ENCODE data around the gene TMEM88.
"Not testable (repeated sequence)": the region's sequence is repeated elsewhere in the genome, so short reads cannot be mapped to it uniquely, and the experiment has no call there.

The TMEM88 gene

DNA sequence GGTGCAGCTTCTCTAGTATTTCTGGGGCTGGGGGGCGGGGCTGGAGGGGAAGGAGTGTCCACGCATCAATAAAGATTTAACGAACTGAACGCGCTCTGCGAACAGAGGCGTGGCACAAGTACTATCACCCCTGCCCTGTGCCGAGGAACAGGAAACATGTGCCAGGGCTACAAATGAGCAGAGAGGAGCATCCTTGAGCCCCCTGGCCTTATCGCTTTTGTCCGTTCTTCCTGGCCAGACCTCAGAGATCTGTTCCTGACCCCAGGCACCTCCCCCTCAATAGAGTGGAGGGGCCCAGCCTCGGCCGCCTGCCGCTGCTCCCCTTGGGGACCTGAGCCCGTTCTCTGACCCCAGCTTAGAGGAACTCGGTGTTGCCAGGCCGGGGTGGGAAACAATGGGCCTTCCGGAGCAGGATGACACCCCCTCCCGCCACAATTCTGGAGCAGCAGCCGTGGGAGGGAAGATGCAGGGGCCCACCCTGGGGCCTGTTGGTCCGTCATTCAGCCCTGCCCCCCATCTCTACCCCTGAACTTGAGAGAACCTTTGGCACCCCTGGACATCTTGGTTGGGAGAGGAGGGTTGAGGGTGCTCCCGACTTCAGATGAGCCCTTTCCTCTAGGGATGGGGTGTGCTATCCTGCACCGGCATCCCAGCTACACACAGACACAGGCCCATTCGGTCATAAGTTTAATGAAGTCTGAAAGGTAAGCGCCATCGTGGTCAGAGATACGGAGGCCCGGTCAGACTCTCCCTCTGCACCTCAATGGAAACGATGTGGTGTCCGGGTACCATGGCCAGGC is 1.3 kb downstream of the TMEM88 start:
- DNase-seq (ENCODE audit: low spot score) = peak; percentile 54

DNA sequence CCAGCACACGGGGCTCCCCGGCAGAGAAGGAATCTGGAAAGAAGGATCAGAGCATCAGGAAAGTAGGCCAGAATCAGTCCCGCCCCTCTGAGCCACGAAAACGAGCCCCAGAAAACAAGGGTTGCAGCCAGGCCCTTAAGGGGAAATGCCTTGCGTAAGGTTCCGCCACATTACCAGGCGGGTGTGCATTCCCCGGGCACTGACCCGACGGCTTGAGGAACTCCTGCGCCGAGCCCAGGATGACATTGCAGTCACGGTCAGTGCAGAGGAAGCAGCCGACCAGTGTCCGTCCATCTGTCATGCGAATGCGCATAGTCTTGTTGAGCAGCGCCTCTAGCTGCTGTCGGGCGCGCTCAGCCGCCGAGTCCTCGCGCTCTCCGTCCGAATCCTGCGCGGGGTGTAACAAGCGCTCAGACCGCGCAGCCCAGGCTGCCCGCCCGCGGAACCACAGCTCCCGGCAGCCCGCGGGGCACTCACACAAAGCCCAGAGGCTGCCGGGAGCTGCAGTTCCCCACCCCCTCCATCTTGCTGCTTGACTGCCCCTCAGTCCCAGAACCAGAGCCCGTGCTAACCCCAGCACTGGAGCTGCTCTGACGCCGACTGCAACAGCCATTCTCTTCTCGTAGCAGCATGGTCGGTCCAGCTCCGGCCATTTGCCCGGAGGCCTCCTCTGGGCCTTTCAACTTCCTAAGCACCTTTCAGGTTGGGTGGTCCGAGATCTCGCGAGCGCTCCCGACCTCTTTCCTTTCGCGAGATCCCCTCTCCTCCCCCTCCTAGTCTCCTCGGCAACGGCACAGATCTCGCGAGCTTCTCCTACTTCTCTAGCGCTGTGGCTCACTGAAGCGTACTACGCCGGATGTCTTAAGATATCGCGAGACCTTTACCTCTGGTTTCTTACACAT is 2.2 kb downstream of the TMEM88 start, which contains the start of gene NAA38:
NAA38 (minus strand) TSS at position 749 of the 902 bp plus-strand sequence; CDS start at position 653, 96 bp downstream.
- peak; percentile 97 for DNase-seq (ENCODE audit: low spot score)

- DNase-seq (ENCODE audit: low spot score) = peak; percentile 96
These were observed 3.1 kb downstream of the TMEM88 start, which contains the start of gene CYB5D1 for GRCh38 chr17:7857713-7858521. TSS of gene CYB5D1 (plus strand) at chr17:7858003. CDS start at chr17:7858135, 132 bp downstream.

- DNase-seq (ENCODE audit: low spot score) = peak; percentile 53
These were observed 3.6 kb downstream of the TMEM88 start for GRCh38 chr17:7858522-7858810.

DNA sequence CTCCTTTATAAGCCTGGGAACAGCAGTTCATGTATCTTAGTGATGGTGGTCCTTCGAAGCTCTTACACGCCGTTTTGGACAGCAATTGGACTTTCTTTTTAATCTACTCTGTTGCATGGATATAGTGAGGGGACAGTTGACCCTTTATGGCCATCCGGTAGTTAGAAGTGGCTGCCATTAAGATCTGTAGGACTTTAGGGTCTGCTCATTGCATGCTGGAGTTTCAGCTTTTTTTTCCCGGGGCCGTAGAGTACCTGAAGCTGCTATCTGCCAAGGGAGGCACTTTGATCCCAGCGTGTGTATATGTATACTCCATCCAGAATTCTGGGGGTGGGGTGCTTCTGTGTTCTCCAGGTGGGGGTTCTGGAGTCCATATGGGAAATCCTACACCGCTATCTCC is 4.2 kb downstream of the TMEM88 start:
- no peak for DNase-seq (ENCODE audit: low spot score)

DNA sequence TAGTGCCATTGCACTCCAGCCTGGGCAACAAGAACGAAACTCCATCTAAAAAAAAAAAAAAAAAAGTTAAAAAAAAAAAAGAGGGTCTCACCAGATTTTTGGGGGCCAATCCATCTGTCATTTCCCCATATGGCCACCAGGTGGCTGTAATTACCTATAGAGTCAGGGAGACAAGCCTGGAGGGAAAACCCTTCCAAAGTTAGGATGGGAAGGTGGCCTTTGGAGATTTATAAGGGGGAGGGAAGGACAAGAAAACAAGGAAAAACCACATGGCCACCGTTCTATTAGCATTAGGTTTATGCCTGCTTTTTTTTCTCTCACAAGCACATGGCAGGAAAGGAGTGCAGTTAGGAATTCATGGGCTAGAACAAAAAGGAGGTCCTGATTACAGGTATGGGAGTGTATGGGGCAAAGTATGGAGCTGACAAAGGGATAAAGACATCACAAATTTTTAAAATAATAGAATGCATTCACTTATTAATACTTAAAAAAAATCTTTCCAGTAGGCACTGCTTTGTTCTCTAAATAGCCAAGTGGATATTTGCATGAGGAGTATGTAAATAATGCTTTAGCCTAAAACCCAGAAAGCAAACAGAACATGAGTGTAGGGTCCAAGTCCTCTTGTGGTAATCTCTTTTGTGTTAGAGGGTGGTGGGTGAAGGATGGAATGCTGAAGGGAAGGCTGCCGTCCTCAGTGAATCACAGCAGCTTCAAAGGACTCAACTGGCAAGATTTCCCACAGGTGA is 8.0 kb downstream of the TMEM88 start:
- DNase-seq (ENCODE audit: low spot score) = peak; percentile 69

GRCh38 chr17:7864384-7864783 is 9.5 kb downstream of the TMEM88 start:
- not testable (repeated sequence) for DNase-seq (ENCODE audit: low spot score)

DNA sequence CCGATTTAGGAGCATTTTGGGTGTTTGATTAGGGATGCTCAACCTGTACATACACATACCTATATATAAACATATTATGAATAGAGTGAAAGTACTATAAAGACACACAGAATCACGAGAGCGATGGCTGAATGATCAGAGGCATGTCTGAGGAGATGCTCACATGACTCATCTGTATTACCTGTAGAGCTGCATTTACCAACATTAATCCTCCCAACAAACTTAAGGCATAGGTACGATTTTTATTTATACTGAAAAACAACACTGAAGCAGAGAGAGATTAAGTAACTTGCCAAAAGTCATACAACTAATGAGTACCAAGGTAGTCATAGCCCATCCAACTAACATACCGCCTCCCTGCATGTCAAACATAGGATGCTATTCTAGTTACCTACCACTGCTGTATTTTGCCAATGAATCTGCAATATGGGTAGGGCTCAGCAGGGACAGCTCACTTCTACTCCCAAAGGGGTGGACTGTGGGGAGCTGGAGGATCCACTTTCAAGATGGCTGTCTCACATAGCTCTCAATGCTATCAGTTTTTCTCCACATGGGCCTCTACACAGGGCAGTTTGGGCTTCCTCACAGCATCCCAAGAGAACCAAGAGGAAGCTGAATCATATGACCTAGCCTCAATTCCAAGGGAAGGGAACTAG is 10.3 kb downstream of the TMEM88 start:
- no peak for DNase-seq (ENCODE audit: low spot score)

GRCh38 chr17:7867881-7868329 is 13.0 kb downstream of the TMEM88 start:
- DNase-seq (ENCODE audit: low spot score) = no peak

GRCh38 chr17:7873051-7873450 is 18.2 kb downstream of the TMEM88 start:
- no peak for DNase-seq (ENCODE audit: low spot score)

- no peak for DNase-seq (ENCODE audit: low spot score)
These were observed 21.0 kb downstream of the TMEM88 start for GRCh38 chr17:7875804-7876370.

DNA sequence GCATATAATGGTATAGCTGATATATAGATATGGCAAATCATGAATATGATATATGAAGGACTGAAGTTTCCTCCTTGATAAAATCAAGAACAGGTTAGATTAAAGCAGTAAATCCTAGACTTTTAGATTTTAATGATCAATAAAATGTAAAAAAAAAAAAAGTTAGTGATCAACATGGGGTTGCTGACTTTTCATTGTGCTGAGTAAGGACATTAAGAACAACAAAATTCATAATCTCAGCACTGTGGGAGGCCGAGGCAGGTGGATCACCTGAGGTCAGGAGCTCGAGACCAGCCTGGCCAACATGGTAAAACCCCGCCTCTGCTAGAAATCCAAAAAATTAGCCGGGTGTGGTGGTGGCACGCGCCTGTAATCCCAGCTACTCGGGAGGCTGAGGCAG is 23.4 kb downstream of the TMEM88 start:
- no peak for DNase-seq (ENCODE audit: low spot score)

DNA sequence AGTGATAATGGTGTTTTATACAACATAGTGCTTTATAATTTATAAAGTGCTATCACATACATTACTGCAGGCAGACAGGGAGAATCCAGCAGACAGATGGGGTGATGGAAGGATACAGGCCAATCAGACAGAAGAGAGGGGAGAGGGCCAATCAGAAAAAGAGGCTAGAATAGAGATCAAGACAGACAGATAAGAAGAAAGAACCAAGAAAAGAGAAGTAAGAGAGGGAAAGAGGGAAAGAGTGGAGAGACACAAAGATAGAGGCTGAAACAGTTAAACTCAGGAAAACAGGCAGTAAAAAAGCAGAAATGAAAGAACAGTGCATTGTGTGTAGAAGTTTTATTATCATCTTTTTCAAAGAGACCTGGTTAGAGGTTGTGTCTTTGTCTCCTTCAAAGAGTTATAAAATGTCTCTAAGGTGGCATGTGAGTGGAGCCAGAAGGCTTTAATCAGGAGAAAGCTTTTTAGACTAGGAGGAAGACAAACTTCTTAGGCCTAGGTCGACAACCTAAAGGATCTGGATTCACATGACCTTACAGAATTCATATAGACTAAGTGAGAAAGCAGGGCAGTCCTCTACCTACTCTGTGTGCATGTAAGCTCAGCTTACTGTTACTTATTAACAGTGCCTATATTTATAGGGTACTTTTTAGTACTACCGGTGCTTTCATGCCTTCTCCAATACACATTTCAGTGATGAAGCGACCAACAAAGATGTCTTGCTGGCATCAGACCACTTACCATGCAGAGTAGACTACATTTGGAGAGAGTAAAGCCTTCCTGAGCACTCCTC is 25.4 kb downstream of the TMEM88 start:
- no peak for DNase-seq (ENCODE audit: low spot score)

GRCh38 chr17:7881276-7882054 is 26.6 kb downstream of the TMEM88 start:
- DNase-seq (ENCODE audit: low spot score) = peak; percentile 38

DNA sequence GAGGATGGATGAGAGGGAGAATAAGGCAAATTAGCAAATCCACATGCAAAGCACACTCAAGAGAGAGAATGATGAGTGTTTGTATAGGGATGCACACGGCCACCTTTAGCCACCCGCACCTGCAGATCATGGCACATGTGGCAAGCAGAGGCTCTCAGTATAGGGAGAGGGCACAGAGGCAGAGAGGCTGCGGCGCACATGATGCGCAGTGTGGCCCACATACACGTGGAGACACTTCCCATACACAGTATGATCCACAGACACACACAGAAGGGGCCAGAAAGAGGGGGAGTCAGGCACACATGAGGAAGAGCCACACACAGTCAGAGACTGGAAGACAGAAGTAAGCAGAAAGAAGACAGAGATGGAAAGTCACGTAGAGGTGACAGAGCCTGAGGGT is 27.2 kb downstream of the TMEM88 start:
- no peak for DNase-seq (ENCODE audit: low spot score)

GRCh38 chr17:7882629-7883028 is 27.8 kb downstream of the TMEM88 start:
- no peak for DNase-seq (ENCODE audit: low spot score)

DNA sequence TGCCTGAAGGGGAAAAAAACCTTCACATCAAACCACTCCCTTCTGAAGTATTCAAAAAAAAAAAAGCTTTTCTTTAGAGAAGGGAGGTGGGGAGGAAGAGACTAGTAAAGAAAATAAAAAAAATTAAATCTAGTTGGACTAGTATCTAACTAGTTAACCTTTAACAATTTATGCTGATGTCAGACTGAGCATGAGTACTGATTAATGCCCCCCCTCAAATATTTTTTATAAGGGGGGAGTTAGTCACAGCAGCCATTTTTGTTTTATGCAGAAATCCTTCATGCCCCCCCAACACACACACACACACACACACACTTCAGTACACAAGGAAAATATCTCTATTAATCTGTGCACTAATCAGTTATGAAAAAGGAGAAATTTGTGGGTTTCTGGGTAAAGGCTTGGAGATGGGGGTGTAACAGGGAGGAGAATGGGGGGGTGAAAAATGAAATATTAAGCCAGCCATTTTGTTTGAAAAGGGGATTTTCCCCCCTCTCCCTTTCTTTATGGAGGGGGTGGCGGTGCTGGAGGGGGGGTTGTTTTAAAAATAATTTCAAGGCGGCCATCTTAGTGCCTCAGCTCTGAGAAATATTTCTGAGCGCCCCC is 29.0 kb downstream of the TMEM88 start:
- DNase-seq (ENCODE audit: low spot score) = no peak

DNA sequence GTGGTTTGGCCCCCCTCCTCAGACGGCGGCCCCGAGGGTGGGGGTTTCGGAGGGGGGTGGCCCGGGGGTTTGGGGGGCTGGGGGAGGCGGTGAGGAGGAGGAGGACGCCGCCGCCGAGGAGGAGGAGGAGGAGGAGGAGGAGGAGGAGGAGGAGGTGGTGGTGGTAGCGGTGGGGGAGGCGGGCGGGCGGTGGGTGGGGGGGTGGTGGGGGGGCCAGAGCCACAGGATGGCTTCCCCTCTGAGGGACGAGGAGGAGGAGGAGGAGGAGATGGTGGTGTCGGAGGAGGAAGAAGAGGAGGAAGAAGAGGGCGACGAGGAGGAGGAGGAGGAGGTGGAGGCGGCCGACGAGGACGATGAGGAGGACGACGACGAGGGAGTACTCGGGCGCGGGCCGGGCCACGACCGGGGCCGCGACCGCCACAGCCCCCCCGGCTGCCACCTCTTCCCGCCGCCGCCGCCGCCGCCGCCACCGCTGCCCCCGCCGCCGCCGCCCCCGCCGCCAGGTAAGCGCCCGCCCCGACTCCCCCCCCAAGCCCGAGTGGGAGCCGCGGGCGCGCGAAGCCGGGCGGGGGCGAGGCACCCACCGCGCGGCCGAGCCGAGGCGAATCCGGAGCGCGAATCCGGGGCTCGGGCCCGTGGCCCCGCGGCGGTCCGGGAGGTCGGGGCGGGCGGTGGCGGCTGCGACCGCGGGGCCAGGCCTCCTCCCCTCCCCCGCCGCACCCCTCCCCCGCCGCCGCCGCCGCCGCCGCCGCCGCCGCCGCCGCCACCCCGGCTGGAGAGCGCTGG is 29.9 kb downstream of the TMEM88 start:
- no peak for DNase-seq (ENCODE audit: low spot score)

Measured in hematopoietic multipotent progenitor cell treated with erythropoietin and hydrocortisone succinate and interleukin-3 and kit ligand, for 15 days (in vitro differentiated cells).